MG63 (cell line): Measurements from ENCODE around the gene ZNF396. TPM values are rescaled to one million over a fixed set of nuclear protein-coding genes. Genes with fewer than 3 reads are reported as not detected.

Source experiments
- DNase-seq: peaks from one replicate; pipeline ENCODE4 v3.0.0-alpha.2; 2020
- H3K27me3 ChIP-seq: fragments of 250-450 bp; sonication (Bioruptor Pico); 2 replicates; pipeline ENCODE4 v1.5.1; 2020; ENCODE audit warnings: mild to moderate bottlenecking, moderate library complexity
- H3K36me3 ChIP-seq: fragments of 250-450 bp; sonication (Bioruptor Pico); 2 replicates; pipeline ENCODE4 v1.5.1; 2020; ENCODE audit warnings: mild to moderate bottlenecking, moderate library complexity
- H3K4me3 ChIP-seq: fragments of 250-450 bp; sonication (Bioruptor Pico); 2 replicates; pipeline ENCODE4 v1.5.1; 2020; ENCODE audit warnings: mild to moderate bottlenecking, moderate library complexity
- H3K9me3 ChIP-seq: fragments of 250-450 bp; sonication (Bioruptor Pico); 2 replicates; pipeline ENCODE4 v1.5.1; 2020; ENCODE audit warnings: mild to moderate bottlenecking, moderate library complexity
- total RNA-seq: library from RNA; depleted of rRNA; stranded (reverse); fragments of >200 nt; shearing (Covaris generic); gene quantifications from 2 replicates; pipeline ENCODE4 v1.2.3, GENCODE V29; 2014; ENCODE audit warnings: low replicate concordance; rRNA removed

ZNF396 gene
- 0.10 and 0.25 TPM in 2 replicates for total RNA-seq

GRCh38 chr18:35376742-35377695, at the start of gene ZNF396:
Gene ZNF396, minus strand, starts transcription at chr18:35377337. Its CDS starts 3,045 bp downstream, at chr18:35374292.
- Histone ChIP-seq H3K4me3 (peak within 1 kb of the TSS; percentile 67), H3K9me3 (no peaks in the 10 kb centered on the region), H3K36me3 (no peaks in the 10 kb centered on the region), H3K27me3 (no peaks in the 10 kb centered on the region)
- DNase-seq = peak; percentile 71

GRCh38 chr18:35426786-35427185, 49.6 kb upstream of the ZNF396 start:
- Histone ChIP-seq H3K36me3 (no peaks in the 10 kb centered on the region), H3K27me3 (no peaks in the 10 kb centered on the region), H3K4me3 (no peak overlapping the region), H3K9me3 (no peaks in the 10 kb centered on the region)
- DNase-seq = no peak

GRCh38 chr18:35424356-35424755, 47.2 kb upstream of the ZNF396 start:
- no peak for DNase-seq
- H3K27me3 ChIP-seq = no peaks in the 10 kb centered on the region
- peaks cover 2% of the 10 kb centered on the region; the same call in 1 of the 2 replicates for H3K9me3 ChIP-seq
- no peaks in the 10 kb centered on the region for H3K36me3 ChIP-seq
- no peak overlapping the region for H3K4me3 ChIP-seq

GRCh38 chr18:35422237-35422636, 45.1 kb upstream of the ZNF396 start:
- no peak for DNase-seq
- no peaks in the 10 kb centered on the region for H3K36me3 ChIP-seq
- no peak overlapping the region for H3K4me3 ChIP-seq
- H3K27me3 ChIP-seq = no peaks in the 10 kb centered on the region
- H3K9me3 ChIP-seq = peaks cover 4% of the 10 kb centered on the region; the same call in 1 of the 2 replicates

- Histone ChIP-seq H3K36me3 (no peaks in the 10 kb centered on the region), H3K27me3 (no peaks in the 10 kb centered on the region), H3K9me3 (peaks cover 4% of the 10 kb centered on the region; the same call in 1 of the 2 replicates), H3K4me3 (no peak overlapping the region)
- no peak for DNase-seq
Measured at GRCh38 chr18:35418610-35419009, 41.5 kb upstream of the ZNF396 start.

GRCh38 chr18:35417223-35417622, 40.1 kb upstream of the ZNF396 start:
- H3K27me3 ChIP-seq = no peaks in the 10 kb centered on the region
- peaks cover 4% of the 10 kb centered on the region; the same call in 1 of the 2 replicates for H3K9me3 ChIP-seq
- DNase-seq = no peak
- H3K4me3 ChIP-seq = no peak overlapping the region
- H3K36me3 ChIP-seq = no peaks in the 10 kb centered on the region

- Histone ChIP-seq H3K36me3 (no peaks in the 10 kb centered on the region), H3K4me3 (no peak overlapping the region), H3K27me3 (no peaks in the 10 kb centered on the region), H3K9me3 (peaks cover 4% of the 10 kb centered on the region; the same call in 1 of the 2 replicates)
- no peak for DNase-seq
Measured at GRCh38 chr18:35415511-35416073, 38.5 kb upstream of the ZNF396 start.

- H3K4me3 ChIP-seq = no peak overlapping the region
- DNase-seq = no peak
- no peaks in the 10 kb centered on the region for H3K27me3 ChIP-seq
- H3K36me3 ChIP-seq = no peaks in the 10 kb centered on the region
- H3K9me3 ChIP-seq = 0 out of 2 replicates have a peak, but pooled peaks cover 2% of the 10 kb centered on the region
Measured at GRCh38 chr18:35413163-35413511, 36.0 kb upstream of the ZNF396 start.

GRCh38 chr18:35411625-35412351, 34.7 kb upstream of the ZNF396 start:
- no peaks in the 10 kb centered on the region for H3K36me3 ChIP-seq
- no peak for DNase-seq
- no peaks in the 10 kb centered on the region for H3K27me3 ChIP-seq

GRCh38 chr18:35410561-35410960, 33.4 kb upstream of the ZNF396 start:
- H3K27me3 ChIP-seq = no peaks in the 10 kb centered on the region
- DNase-seq = no peak
- H3K4me3 ChIP-seq = no peak overlapping the region
- no peaks in the 10 kb centered on the region for H3K9me3 ChIP-seq
- H3K36me3 ChIP-seq = no peaks in the 10 kb centered on the region

More at GRCh38 chr18:35411625-35412351, 34.7 kb upstream of the ZNF396 start:
- Histone ChIP-seq H3K4me3 (no peak overlapping the region), H3K9me3 (no peaks in the 10 kb centered on the region)

- Histone ChIP-seq H3K9me3 (no peaks in the 10 kb centered on the region), H3K4me3 (no peak overlapping the region), H3K36me3 (no peaks in the 10 kb centered on the region), H3K27me3 (no peaks in the 10 kb centered on the region)
- DNase-seq = peak; percentile 5
Measured at GRCh38 chr18:35409911-35410310, 32.8 kb upstream of the ZNF396 start.

GRCh38 chr18:35408843-35409261, 31.7 kb upstream of the ZNF396 start:
- Histone ChIP-seq H3K9me3 (no peaks in the 10 kb centered on the region), H3K36me3 (no peaks in the 10 kb centered on the region), H3K4me3 (no peak overlapping the region), H3K27me3 (no peaks in the 10 kb centered on the region)
- DNase-seq = no peak

- Histone ChIP-seq H3K4me3 (no peak overlapping the region), H3K27me3 (no peaks in the 10 kb centered on the region), H3K36me3 (no peaks in the 10 kb centered on the region), H3K9me3 (no peaks in the 10 kb centered on the region)
- DNase-seq = peak; percentile 11
Measured at GRCh38 chr18:35407871-35408481, 30.8 kb upstream of the ZNF396 start.

GRCh38 chr18:35406666-35407065, 29.5 kb upstream of the ZNF396 start:
- no peaks in the 10 kb centered on the region for H3K36me3 ChIP-seq
- H3K9me3 ChIP-seq = no peaks in the 10 kb centered on the region
- no peak for DNase-seq
- no peaks in the 10 kb centered on the region for H3K27me3 ChIP-seq
- no peak overlapping the region for H3K4me3 ChIP-seq

GRCh38 chr18:35397976-35398375, 20.8 kb upstream of the ZNF396 start:
- Histone ChIP-seq H3K4me3 (no peak overlapping the region), H3K27me3 (no peaks in the 10 kb centered on the region), H3K9me3 (no peaks in the 10 kb centered on the region), H3K36me3 (no peaks in the 10 kb centered on the region)
- DNase-seq = no peak

- Histone ChIP-seq H3K36me3 (no peaks in the 10 kb centered on the region), H3K4me3 (no peak overlapping the region), H3K9me3 (no peaks in the 10 kb centered on the region), H3K27me3 (no peaks in the 10 kb centered on the region)
- no peak for DNase-seq
Measured at GRCh38 chr18:35393716-35394115, 16.6 kb upstream of the ZNF396 start.
